GM19468 (cell line): ENCODE results near the gene CEMP1.
A peak's percentile ranks its signal among the peaks of the same experiment; 100 is the strongest.
"Not testable (repeated sequence)": the region's sequence is repeated elsewhere in the genome, so short reads cannot be mapped to it uniquely, and the experiment has no call there.

Experiments used
- ATAC-seq: cut with Tn5 transposase; IDR thresholded peaks from one replicate; pipeline ENCODE4 v1.9.1; 2021; ENCODE audit warnings: mild to moderate bottlenecking, moderate library complexity, moderate number of reproducible peaks; ENCODE audit not compliant: unreplicated experiment; ENCODE audit errors: extremely low read depth

Gene CEMP1

GRCh38 chr16:2537451-2538379 lies 6.5 kb upstream of the CEMP1 start, which contains the start of gene PDPK1:
TSS of gene PDPK1 (plus strand) at chr16:2538021. CDS start at chr16:2538113, 92 bp downstream.
- ATAC-seq = peak; percentile 62

GRCh38 chr16:2535625-2536013 lies 4.4 kb upstream of the CEMP1 start:
- no peak for ATAC-seq

- ATAC-seq = not testable (repeated sequence)
These were observed 3.1 kb upstream of the CEMP1 start for GRCh38 chr16:2534335-2534734.

- ATAC-seq = no peak
These were observed 2.7 kb upstream of the CEMP1 start for GRCh38 chr16:2533912-2534311.

- ATAC-seq = not testable (repeated sequence)
These were observed 2.0 kb upstream of the CEMP1 start for GRCh38 chr16:2533142-2533755.

GRCh38 chr16:2532494-2533141 lies 1.4 kb upstream of the CEMP1 start:
- no peak for ATAC-seq

GRCh38 chr16:2531696-2532493 lies 687 bp upstream of the CEMP1 start:
- peak; percentile 59 for ATAC-seq

- ATAC-seq = no peak
These were observed 434 bp downstream of the CEMP1 start for GRCh38 chr16:2530629-2531318.

- ATAC-seq = no peak
These were observed 1.1 kb downstream of the CEMP1 start for GRCh38 chr16:2529961-2530628.

GRCh38 chr16:2529061-2529931 lies 1.9 kb downstream of the CEMP1 start:
- no peak for ATAC-seq

- no peak for ATAC-seq
These were observed 2.8 kb downstream of the CEMP1 start for GRCh38 chr16:2528161-2529060.

- no peak for ATAC-seq
These were observed 3.5 kb downstream of the CEMP1 start for GRCh38 chr16:2527784-2528100.

GRCh38 chr16:2527071-2527783 lies 4.0 kb downstream of the CEMP1 start:
- ATAC-seq = no peak

- no peak for ATAC-seq
These were observed 5.1 kb downstream of the CEMP1 start for GRCh38 chr16:2526135-2526534.

- no peak for ATAC-seq
These were observed 6.8 kb downstream of the CEMP1 start for GRCh38 chr16:2524339-2524938.

GRCh38 chr16:2523801-2524231 lies 7.4 kb downstream of the CEMP1 start:
- ATAC-seq = no peak
